Mammary epithelial cell (primary cell): ENCODE results near the gene VAV2.

ENCODE experiments used
- CTCF ChIP-seq, 2 donors: IDR thresholded peaks in 1 of 2; conservative IDR thresholded peaks in 1 of 2; 2 replicates each; pipeline ENCODE4 v1.5.1; 2011 to 2012; ENCODE audit warnings: inconsistent platforms in 2 of 2, low read length in 2 of 2, mild to moderate bottlenecking in 2 of 2, control low read depth in 1 of 2, low read depth in 1 of 2; ENCODE audit not compliant: insufficient read depth in 1 of 2; ENCODE audit errors: extremely low read depth in 1 of 2
- EZH2 ChIP-seq: IDR thresholded peaks from 2 replicates; pipeline ENCODE4 v1.6.1; 2012; ENCODE audit warnings: low read length, inconsistent platforms, borderline replicate concordance

DNA sequence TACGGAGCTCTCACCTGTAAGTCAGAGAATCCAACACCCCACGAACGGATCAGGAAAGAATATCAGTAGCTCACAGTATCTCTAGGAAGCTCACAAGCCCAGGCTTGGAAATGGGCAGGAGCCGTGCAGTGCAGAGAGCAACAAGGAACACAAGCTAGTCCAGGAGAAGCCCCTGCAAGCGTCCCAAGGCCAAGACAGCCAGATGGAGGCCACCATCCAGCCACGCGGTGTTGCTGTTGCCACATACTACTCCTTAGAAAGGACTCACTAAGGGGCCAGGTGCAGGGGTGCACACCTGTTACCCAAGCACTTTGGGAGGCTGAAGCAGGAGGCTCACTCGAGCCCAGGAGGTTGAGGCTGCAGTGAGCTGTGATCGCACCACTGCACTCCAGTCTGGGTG lies 15.4 kb upstream of the VAV2 start:
- TF ChIP-seq CTCF (conservative IDR thresholded peaks at IDR 0.05 in 1 of 2, IDR thresholded peaks at IDR 0.05 in 1 of 2; ENCODE audit: extremely low read depth in 1 of 2, insufficient read depth in 1 of 2, low read depth in 1 of 2, low read length in 2 of 2): no peak
- no peak for TF ChIP-seq EZH2
